HEK293T (cell line): ENCODE data around the gene TMEM154.

Experiments
- CTCF ChIA-PET: fragments of 350-600 bp; formaldehyde crosslinking; extraction: SDS; loops from one replicate; lab custom pipeline; 2021; ENCODE audit warnings: antibody characterized with exemption, inconsistent platforms; lab: Yijun Ruan, JAX
- POLR2A ChIA-PET: fragments of 350-600 bp; formaldehyde crosslinking; extraction: SDS; loops from one replicate; lab custom pipeline; 2020; ENCODE audit warnings: antibody characterized with exemption, inconsistent platforms; lab: Yijun Ruan, JAX
- DNase-seq: peaks from one replicate; pipeline ENCODE4 v3.0.0; 2012; ENCODE audit warnings: mixed read lengths; ENCODE audit errors: extremely low spot score
- ARNT ChIP-seq: fragments of 450-650 bp; IDR thresholded peaks from 2 replicates; pipeline ENCODE4 v1.6.1; 2017; ENCODE audit warnings: mild to moderate bottlenecking
- BHLHE40 ChIP-seq: fragments of 450-650 bp; IDR thresholded peaks from 2 replicates; pipeline ENCODE4 v1.6.1; 2016; ENCODE audit warnings: mild to moderate bottlenecking, moderate library complexity, borderline replicate concordance
- CTBP1 ChIP-seq: fragments of 450-650 bp; IDR thresholded peaks from 2 replicates; pipeline ENCODE4 v1.6.1; 2016; ENCODE audit warnings: borderline replicate concordance
- ELF4 ChIP-seq: fragments of 450-650 bp; IDR thresholded peaks from 2 replicates; pipeline ENCODE4 v1.6.1; 2017; ENCODE audit warnings: antibody characterized with exemption
- FOXA1 ChIP-seq: fragments of 450-650 bp; IDR thresholded peaks from 2 replicates; pipeline ENCODE4 v1.6.1; 2016; ENCODE audit warnings: mild to moderate bottlenecking
- FOXK2 ChIP-seq: fragments of 450-650 bp; IDR thresholded peaks from 2 replicates; pipeline ENCODE4 v1.6.1; 2016; ENCODE audit warnings: mild to moderate bottlenecking
- FOXM1 ChIP-seq: fragments of 450-650 bp; IDR thresholded peaks from 2 replicates; pipeline ENCODE4 v1.6.1; 2017; ENCODE audit warnings: mild to moderate bottlenecking, borderline replicate concordance
- HDGF ChIP-seq: fragments of 450-650 bp; IDR thresholded peaks from 2 replicates; pipeline ENCODE4 v1.6.1; 2017; ENCODE audit warnings: antibody characterized with exemption, borderline replicate concordance
- L3MBTL2 ChIP-seq: fragments of 450-650 bp; conservative IDR thresholded peaks from 2 replicates; pipeline ENCODE4 v1.6.1; 2016; ENCODE audit warnings: mild to moderate bottlenecking
- LEF1 ChIP-seq: fragments of 450-650 bp; IDR thresholded peaks from 2 replicates; pipeline ENCODE4 v1.6.1; 2017; ENCODE audit warnings: mild to moderate bottlenecking, borderline replicate concordance
- NFRKB ChIP-seq: fragments of 450-650 bp; IDR thresholded peaks from 2 replicates; pipeline ENCODE4 v1.6.1; 2016; ENCODE audit warnings: mild to moderate bottlenecking, moderate library complexity
- SP1 ChIP-seq: fragments of 450-650 bp; IDR thresholded peaks from 2 replicates; pipeline ENCODE4 v1.6.1; 2017
- SUZ12 ChIP-seq: fragments of 450-650 bp; IDR thresholded peaks from 2 replicates; pipeline ENCODE4 v1.6.1; 2016; ENCODE audit warnings: mild to moderate bottlenecking
- TARDBP ChIP-seq: fragments of 450-650 bp; IDR thresholded peaks from 2 replicates; pipeline ENCODE4 v1.6.1; 2016
- ZNF384 ChIP-seq: fragments of 450-650 bp; IDR thresholded peaks from 2 replicates; pipeline ENCODE4 v1.6.1; 2016
- TF ChIP-seq, protein P1 (sequence below): fragments of 450-650 bp; IDR thresholded peaks from 2 replicates; pipeline ENCODE4 v1.6.1; 2016

TMEM154 gene

DNA sequence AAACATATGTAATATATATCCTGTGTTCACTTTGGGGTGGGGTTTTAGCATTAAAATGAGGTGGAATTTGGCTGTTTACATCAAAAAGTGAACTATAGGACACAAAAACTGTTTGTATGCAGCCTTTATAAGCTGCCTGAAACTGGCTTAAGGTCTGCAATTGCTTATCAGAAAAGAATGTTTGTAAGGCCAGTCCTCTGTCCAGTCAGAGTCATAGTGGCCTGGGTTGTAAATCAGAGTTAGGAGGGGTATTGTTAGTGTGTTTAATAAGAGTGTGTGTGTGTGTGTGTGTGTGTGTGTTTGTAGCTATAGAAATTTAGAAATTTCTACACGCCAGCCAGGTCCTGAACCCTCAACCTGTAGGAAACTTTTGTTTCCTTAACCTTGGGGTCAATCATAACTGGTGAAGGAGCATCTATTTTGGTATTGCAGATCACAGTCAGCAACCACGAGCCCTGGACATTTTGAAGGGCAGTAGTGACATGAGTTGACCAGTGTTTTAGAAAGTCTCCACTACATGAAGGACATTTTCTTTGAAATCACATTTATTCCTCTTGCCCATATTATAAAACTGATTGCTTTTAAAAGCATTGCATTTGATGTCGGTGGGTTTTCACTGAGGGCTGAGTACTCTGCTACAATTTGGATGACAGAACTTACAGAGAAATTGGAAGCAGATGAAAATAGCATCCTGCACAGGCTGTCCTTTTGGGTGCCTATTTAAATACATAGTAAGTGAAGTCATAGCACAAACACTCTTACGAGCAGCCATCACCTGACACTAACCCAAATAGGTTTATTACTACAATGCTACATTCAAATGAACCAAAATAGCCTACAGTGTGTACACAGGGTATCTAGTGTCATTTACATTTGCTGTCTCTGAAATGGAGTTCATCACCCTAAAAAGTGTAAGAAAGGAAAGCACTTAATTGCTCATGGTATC, 11.2 kb upstream of the TMEM154 start:
- no peak for DNase-seq
- TF ChIP-seq LEF1 (no peak), FOXM1 (no peak), FOXA1 (no peak), SP1 (no peak), ELF4 (no peak), L3MBTL2 (no peak), FOXK2 (no peak), ARNT (no peak), CTBP1 (no peak), ZNF384 (no peak), NFRKB (no peak), BHLHE40 (no peak), TARDBP (no peak), HDGF (no peak), SUZ12 (no peak)
- TF ChIP-seq, protein P1, sequence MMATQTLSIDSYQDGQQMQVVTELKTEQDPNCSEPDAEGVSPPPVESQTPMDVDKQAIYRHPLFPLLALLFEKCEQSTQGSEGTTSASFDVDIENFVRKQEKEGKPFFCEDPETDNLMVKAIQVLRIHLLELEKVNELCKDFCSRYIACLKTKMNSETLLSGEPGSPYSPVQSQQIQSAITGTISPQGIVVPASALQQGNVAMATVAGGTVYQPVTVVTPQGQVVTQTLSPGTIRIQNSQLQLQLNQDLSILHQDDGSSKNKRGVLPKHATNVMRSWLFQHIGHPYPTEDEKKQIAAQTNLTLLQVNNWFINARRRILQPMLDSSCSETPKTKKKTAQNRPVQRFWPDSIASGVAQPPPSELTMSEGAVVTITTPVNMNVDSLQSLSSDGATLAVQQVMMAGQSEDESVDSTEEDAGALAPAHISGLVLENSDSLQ: no peak
- ChIA-PET CTCF (no interaction called here), POLR2A (no interaction called here)

DNA sequence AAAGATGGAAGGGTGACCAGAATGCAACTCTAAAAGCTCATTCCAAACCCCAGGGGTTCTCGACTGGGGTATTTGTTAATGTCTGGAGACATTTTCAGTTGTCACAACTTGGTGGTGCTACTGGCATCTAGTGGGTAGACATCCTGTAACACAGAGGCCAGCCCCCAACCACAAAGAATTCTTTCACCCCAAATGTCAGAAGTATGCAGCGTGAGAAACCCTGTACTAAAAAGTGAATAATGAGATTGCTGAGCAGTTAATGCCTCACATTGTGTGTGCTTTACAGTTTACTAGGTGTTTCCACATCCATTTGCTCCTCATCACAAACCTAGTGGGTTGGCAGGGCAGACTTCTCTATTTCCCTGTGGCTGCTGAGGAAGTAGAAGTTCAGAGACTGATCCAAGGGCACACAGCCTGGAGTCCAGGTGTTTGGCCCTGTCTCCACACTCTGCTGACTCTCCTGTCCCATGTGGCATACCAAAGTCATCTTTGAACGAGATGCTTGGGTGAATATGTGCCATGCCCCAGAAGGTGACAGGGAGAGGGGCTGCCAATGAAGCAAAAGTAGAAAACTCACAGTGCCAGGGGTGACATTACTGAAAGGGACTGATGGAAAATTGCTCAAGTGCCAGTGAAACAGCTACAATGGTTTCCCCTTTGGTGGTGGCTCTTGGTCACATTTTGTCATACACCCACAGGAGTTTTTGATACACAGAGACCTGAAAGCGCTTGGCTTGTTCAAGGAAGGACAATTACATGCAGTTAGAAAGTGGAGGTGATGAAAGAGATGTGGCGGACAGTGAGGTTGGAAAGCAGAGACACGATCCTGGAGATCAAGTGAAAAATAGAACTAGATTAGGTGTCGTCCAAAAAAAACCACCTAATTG, 10.1 kb upstream of the TMEM154 start:
- ChIA-PET CTCF (interaction anchor here (0.5 to 0.6 kb wide), 2 partner anchors 152 to 292 kb away, joined by 3 read pairs; no protein-coding TSS in a partner anchor), POLR2A (no interaction called here)
- TF ChIP-seq L3MBTL2: no peak
- no peak for TF ChIP-seq CTBP1
- no peak for DNase-seq

DNA sequence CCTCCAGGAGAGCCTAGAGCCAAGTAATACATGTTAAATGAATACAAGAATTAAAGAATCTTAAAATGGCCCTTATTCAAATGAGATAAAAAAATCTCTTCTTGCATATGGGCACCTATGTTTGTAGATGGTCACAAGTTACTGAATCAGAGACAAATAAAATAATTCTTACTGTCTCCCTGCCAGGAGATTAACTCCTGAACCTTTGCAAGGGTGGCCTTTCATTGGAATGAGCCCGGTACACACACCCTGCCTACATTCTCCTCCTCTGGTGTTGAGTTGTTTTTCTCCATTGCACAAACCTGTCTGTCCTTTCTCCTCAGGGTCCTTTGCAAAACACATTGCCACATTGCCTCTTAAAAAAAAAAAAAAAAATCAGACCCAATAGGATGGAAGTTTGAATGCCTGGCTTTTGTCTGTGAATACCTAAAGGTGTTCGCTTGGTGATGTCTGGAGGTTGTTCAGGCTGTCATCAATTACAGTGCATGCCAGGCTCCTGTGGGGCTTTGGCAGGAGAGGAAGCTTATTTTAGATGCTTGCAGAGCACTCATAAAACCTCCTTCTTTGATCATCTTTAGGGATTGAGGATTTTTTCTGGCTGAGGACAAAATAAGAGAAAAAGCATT, 8.3 kb upstream of the TMEM154 start:
- no peak for DNase-seq
- ChIA-PET POLR2A (no interaction called here), CTCF (interaction anchor here (0.6 kb wide), 1 partner anchor 8 kb away, joined by 3 read pairs; no protein-coding TSS in a partner anchor)
- TF ChIP-seq SP1 (no peak), FOXK2 (no peak), BHLHE40 (no peak), L3MBTL2 (no peak), ZNF384 (no peak), CTBP1 (no peak), NFRKB (no peak), FOXA1 (no peak), ELF4 (no peak), ARNT (no peak), SUZ12 (no peak), TARDBP (no peak)
- TF ChIP-seq, protein P1: no peak

DNA sequence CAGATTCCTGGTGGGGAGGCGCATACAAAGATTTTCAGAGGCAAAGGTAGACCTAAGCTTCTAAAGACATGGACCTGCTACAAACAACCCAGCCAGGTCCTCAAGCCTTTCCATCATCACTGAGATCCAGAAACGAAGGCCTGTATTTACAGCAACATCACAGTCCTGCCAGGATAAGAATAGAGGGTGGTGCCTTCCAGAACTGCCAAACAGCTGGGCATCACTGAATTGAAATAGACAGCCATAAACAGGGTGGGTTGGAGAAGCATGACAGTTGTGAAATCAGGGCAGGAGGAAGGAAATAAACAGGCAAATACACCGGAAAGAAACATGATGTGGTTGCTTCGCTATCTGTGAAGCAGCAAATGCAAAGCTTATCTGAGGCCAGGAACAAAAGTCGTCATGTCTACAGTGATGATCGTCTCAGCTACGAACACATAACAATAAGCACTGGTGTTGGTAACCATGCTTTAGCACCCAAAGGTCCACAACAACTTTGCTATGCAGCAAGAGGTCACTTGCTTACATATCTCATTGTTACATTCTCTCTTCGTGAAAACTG, 6.7 kb upstream of the TMEM154 start:
- no peak for TF ChIP-seq ARNT
- ChIA-PET CTCF (interaction anchor here (0.6 kb wide), 1 partner anchor 36 kb away, joined by 3 read pairs; no protein-coding TSS in a partner anchor), POLR2A (no interaction called here)
- no peak for DNase-seq

DNA sequence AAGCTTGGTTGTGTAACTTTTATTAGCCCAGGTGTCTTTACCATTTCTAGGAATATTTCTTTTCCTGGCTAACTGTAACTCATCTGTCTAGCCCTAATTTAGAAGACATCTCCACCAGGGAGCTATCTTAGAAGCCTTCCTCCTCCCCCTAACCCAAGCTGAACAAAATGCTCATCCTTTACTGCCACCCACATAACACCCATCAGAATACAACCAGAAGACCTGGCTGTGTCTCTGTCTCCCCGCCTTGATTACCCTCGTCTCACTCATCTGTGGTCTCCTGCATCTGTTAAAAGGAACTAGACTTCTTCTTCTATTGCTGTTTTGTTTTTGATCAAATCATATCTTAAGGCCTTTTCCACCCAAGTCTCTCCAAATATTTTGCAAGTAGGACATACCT, 4.8 kb upstream of the TMEM154 start:
- POLR2A ChIA-PET: no interaction called here
- TF ChIP-seq TARDBP (no peak), ARNT (no peak), L3MBTL2 (no peak), ELF4 (no peak), ZNF384 (no peak), SP1 (no peak)
- CTCF ChIA-PET: no interaction called here
- no peak for DNase-seq

DNA sequence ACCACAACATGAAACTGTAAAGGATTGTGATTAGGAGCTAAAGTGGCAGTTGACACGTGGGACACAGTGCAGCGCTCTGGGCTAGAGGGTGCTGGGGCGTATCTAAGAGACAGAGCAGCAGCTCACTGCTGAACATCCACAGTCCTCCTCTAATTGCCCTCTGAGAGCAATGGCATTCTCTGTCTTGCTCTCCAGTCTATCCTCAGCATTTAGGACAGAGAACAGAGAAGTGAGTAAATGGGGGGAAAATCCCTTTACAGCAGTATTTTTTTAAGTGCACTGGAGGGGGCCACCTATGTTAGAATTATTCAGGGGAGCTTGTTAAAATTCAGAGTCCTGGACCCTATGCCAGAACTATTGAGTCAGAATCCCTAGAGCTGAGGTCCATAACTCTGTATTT, 4.2 kb upstream of the TMEM154 start:
- CTCF ChIA-PET: no interaction called here
- DNase-seq: no peak
- TF ChIP-seq FOXK2 (no peak), TARDBP (no peak), HDGF (no peak), CTBP1 (no peak), FOXA1 (no peak), SUZ12 (no peak), NFRKB (no peak), ELF4 (no peak), LEF1 (no peak), L3MBTL2 (no peak)
- TF ChIP-seq, protein P1: no peak
- POLR2A ChIA-PET: no interaction called here
